Dendritic cell treated with granulocyte-macrophage colony-stimulating factor and Interleukin-4, amounts not matched to agents 40 ng/mL and 50 ng/mL, for 4 days (primary cell): ENCODE data around the gene MYL7.
"Not testable (repeated sequence)": the region's sequence is repeated elsewhere in the genome, so short reads cannot be mapped to it uniquely, and the experiment has no call there.

Experiments
- H3K27ac Mint-ChIP-seq: one replicate; pipeline ENCODE4 v1.8.0; 2022; ENCODE audit warnings: mild to moderate bottlenecking, mixed read lengths
- H3K27me3 Mint-ChIP-seq: one replicate; pipeline ENCODE4 v1.8.0; 2022; ENCODE audit warnings: mild to moderate bottlenecking, mixed read lengths
- H3K36me3 Mint-ChIP-seq: one replicate; pipeline ENCODE4 v1.8.0; 2022; ENCODE audit warnings: low read depth, mixed read lengths
- H3K4me1 Mint-ChIP-seq: one replicate; pipeline ENCODE4 v1.8.0; 2022; ENCODE audit warnings: low read depth, mixed read lengths
- H3K4me3 Mint-ChIP-seq: one replicate; pipeline ENCODE4 v1.8.0; 2022; ENCODE audit warnings: mild to moderate bottlenecking, moderate library complexity, mixed read lengths
- H3K9me3 Mint-ChIP-seq: one replicate; pipeline ENCODE4 v1.8.0; 2022; ENCODE audit warnings: mixed read lengths
- intact Hi-C: fragments of 100-400 bp; cut with micrococcal nuclease; formaldehyde crosslinking; loops from one replicate; pipeline ENCODE4 v1.15.0; 2022

Gene MYL7

DNA sequence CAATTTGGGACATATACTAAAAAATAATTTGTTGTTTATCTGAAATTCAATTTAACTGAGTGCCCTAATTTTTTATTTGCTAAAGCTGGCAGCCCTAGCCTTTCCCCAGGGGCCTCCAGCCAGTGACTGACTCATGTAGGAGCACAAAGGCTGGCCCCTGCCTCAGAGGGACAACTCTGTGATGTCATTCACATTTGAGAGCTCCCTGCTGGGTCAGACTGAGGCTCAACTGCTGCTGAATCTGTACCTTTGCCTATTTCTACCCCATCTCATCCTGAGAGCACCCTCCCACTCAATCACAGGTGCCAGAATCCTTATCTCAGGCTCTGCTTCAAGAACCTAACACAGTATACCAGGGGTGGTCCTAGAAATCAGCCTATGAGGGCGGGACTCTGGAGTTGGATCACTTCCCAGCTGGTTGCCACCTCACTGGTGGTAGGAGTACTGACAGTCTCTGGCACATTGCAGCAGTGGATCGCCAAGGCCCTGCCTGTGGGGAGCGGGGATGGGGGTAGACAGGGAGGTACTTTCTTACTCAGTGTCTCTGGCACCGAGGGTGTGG lies 36.5 kb upstream of the MYL7 start:
- no peak overlapping the region for H3K4me3 Mint-ChIP-seq
- H3K9me3 Mint-ChIP-seq = peaks cover 14% of the 10 kb centered on the region
- no peak overlapping the region for H3K27ac Mint-ChIP-seq
- peaks cover 8% of the 10 kb centered on the region for H3K27me3 Mint-ChIP-seq
- intact Hi-C loops = no loop called here
- no peaks in the 10 kb centered on the region for H3K36me3 Mint-ChIP-seq
- H3K4me1 Mint-ChIP-seq = peaks cover 6% of the 10 kb centered on the region

DNA sequence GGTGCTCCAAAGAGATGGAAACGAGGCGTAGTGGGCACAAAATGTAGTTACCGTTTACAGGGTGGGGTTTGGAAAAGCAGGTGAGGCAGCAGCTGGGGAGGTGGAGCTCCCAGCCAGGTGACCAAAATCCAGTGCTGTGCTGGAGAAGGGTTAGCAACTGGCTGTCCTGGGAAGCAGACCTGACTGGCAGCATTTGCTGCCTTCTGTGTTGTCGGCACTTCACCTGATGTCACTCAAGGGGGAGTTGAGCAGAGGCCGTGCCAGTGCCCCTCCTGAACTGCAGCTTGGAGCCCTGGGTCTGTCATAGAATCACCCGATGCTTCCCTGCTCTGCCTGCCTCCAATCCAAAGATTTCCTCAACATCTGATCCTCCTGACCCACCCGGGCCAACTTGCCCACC lies 35.4 kb upstream of the MYL7 start:
- intact Hi-C loops = no loop called here
- Mint-ChIP-seq H3K4me1 (peaks cover 6% of the 10 kb centered on the region), H3K27ac (no peak overlapping the region), H3K27me3 (peaks cover 8% of the 10 kb centered on the region), H3K36me3 (no peaks in the 10 kb centered on the region), H3K9me3 (peaks cover 11% of the 10 kb centered on the region), H3K4me3 (no peak overlapping the region)

DNA sequence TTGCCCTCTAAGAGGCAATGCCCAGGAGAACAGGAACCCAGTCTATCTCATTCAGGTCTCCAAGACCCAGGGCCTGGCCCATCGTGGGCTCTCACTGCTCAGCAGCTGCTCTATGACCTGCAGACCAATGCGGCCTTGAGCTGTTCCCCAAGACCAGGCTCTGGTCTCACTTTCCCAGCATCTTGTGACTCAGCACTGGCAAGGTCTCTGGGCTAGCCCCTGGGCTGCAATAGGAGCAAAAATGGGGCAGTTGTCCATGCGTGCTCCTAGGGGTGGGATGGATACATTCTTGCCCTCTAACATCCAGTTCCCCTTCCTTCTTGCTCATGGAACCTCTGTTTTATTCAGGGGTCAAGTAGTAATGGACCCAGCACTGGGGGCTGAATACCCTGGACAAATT lies 34.6 kb upstream of the MYL7 start:
- H3K27ac Mint-ChIP-seq = no peak overlapping the region
- H3K36me3 Mint-ChIP-seq = no peaks in the 10 kb centered on the region
- intact Hi-C loops = no loop called here
- peaks cover 6% of the 10 kb centered on the region for H3K4me1 Mint-ChIP-seq
- H3K9me3 Mint-ChIP-seq = peaks cover 11% of the 10 kb centered on the region
- peaks cover 8% of the 10 kb centered on the region for H3K27me3 Mint-ChIP-seq
- H3K4me3 Mint-ChIP-seq = no peak overlapping the region

DNA sequence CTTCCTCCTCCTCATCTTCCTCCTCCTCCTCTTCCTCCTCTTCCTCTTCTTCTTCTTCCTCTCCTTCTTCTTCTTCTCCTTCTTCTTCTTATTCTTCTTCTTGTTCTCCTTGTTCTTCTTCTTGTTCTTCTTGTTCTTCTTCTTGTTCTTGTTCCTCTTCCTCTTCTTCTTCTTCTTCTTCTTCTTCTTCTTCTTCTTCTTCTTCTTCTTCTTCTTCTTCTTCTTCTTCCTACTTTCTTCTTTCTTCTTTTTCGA lies 33.5 kb upstream of the MYL7 start:
- H3K27me3 Mint-ChIP-seq, H3K36me3 Mint-ChIP-seq, H3K27ac Mint-ChIP-seq, intact Hi-C loops, H3K4me3 Mint-ChIP-seq, H3K4me1 Mint-ChIP-seq: not testable (repeated sequence)
- peaks cover 11% of the 10 kb centered on the region for H3K9me3 Mint-ChIP-seq

DNA sequence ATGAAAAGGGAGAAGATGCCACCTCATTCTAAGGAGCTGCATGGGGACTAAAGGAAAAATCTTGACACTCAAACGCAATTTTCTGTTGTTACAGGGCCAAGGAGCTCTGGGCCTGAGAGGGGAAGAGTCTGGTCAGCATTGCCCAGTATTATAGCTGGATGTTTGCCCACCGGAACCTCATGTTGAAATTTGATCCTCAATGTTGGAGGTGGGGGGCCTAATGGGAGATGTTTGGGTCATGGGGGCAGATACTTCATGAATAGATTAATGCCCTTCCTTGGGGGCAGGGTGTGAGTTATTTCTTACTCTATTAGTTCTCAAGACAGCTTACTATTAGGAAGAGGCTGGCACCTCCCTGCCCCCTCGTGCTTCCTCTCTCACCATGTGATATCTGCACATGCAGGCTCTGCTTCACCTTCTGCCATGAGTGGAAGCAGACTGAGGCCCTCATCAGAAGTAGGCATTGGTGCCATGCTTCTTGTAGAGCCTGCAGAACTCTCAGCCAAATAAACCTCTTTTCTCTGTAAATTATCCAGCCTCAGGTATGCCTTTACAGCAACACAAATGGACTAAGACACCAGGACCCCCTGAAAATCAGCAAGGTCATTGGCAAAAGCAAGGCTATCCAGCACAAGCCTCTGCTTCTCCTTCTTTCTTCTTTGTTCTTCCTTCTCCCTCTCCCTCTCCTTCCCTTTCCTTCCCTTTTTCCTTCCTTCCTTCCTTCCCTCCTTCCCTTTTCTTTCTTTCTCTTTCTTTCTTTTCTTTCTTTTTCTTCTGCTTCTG lies 33.0 kb upstream of the MYL7 start:
- peaks cover 11% of the 10 kb centered on the region for H3K9me3 Mint-ChIP-seq
- H3K36me3 Mint-ChIP-seq = no peaks in the 10 kb centered on the region
- no peak overlapping the region for H3K27ac Mint-ChIP-seq
- intact Hi-C loops = no loop called here
- peaks cover 8% of the 10 kb centered on the region for H3K27me3 Mint-ChIP-seq
- peaks cover 6% of the 10 kb centered on the region for H3K4me1 Mint-ChIP-seq
- no peak overlapping the region for H3K4me3 Mint-ChIP-seq

DNA sequence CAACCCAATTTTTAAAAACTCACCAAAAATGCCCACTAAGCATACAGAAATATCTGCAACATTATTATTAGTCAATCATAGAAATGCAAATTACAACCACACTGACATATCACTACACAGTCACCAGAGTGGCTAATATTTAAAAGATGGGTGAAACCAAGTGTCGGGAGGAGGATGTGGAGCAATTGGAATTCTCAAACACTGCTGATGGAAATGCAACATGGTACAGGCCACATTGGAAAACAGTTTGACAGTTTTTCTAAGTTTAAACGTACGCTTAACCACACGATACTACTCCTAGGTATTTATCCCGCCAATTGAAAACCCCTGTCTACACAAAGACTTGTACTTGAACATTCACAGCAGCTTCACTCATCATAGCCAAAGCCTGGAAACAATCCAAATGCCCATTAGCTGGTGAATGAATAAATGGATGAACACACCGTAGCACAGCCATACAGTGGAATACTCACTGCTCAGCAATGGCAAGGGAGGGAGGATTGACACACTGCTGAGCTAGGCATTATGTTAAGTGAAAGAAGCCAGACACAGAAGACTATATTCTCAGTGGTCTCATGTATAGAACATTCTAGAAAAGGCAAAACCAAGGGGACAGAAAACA lies 31.8 kb upstream of the MYL7 start:
- Mint-ChIP-seq H3K9me3 (peaks cover 11% of the 10 kb centered on the region), H3K27me3 (peaks cover 8% of the 10 kb centered on the region), H3K27ac (no peak overlapping the region), H3K4me1 (peaks cover 7% of the 10 kb centered on the region), H3K36me3 (no peaks in the 10 kb centered on the region), H3K4me3 (no peak overlapping the region)
- intact Hi-C loops = no loop called here

DNA sequence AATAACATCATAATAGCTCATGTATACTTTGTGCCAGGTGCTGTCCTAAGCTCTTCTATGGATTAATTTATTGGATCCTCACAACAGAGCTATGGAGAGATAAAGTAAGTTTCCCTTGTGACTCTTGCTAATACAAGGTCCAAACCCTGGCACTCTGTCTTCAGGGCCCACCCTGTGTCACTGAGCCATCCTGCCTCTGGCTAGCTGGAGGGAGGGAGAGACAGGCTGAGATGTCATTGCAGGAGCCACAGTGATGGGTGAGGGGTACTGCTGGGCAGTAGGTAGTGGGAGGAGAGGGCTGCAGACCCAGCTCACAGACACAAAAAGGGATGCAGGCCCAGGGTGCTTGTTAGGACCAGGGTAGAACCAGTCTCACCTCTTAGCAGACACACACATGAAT lies 31.2 kb upstream of the MYL7 start:
- Mint-ChIP-seq H3K27ac (no peak overlapping the region), H3K9me3 (peaks cover 11% of the 10 kb centered on the region), H3K27me3 (peaks cover 3% of the 10 kb centered on the region), H3K4me3 (no peak overlapping the region), H3K4me1 (peaks cover 12% of the 10 kb centered on the region), H3K36me3 (no peaks in the 10 kb centered on the region)
- intact Hi-C loops = no loop called here

DNA sequence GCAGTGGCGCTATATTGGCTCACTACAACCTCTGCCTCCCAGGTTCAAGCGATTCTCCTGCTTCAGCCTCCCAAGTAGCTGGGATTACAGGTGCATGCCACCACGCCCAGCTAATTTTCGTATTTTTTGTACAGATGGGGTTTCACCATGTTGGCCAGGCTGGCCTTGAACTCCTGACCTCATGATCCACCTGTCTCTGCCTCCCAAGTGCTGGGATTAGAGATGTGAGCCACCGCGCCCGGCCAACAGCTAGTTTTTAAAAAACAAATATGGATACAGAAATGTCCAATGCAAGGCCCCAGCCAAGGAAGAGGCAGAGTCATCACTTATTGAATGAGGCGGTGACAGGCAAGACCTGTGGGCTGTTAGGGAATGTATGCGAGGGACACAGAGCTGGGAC lies 30.8 kb upstream of the MYL7 start:
- H3K4me3 Mint-ChIP-seq, intact Hi-C loops, H3K36me3 Mint-ChIP-seq, H3K27ac Mint-ChIP-seq, H3K27me3 Mint-ChIP-seq: not testable (repeated sequence)
- Mint-ChIP-seq H3K4me1 (peaks cover 14% of the 10 kb centered on the region), H3K9me3 (peaks cover 11% of the 10 kb centered on the region)

DNA sequence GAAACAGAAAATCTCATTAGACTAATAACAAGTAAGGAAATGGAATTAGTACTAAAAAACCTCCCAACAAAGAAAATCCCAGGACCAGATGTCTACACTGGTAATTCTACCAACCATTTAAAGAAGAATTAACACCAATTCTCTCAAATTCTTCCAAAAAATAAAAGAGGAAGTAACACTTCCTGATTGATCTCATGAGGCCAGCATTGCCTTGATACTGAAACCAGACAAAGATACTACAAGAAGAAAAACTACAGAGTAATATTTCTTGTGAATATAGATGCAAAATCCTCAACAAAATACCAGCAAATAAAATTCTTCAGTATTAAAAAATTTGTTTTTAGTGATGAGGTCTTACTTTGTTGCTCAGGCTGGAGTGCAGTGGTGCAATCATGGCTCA lies 26.8 kb upstream of the MYL7 start:
- Mint-ChIP-seq H3K27me3 (peaks cover 15% of the 10 kb centered on the region), H3K36me3 (no peaks in the 10 kb centered on the region), H3K9me3 (peaks cover 12% of the 10 kb centered on the region), H3K4me1 (peaks cover 8% of the 10 kb centered on the region), H3K4me3 (no peak overlapping the region), H3K27ac (peak overlapping the region; percentile 43)
- intact Hi-C loops = no loop called here

DNA sequence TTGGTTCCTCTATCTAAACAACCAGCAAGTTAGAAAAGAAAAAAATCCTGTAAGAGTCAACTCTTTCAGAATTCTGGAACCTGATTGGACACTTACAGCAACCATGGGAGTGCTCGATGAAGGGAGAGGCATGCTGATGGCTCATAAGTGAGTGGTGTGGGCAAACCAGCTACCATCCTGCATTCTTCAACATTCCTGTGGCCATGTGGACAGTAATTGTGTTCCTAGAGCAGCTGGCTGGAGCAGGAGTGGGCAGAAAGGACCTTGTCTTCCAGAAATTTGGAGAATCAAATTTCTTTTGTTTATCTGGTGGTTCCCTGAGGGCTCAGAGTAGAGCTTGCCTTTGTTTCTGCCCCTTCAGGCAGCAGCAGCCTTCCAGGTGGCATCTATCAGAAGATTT lies 22.5 kb upstream of the MYL7 start:
- Mint-ChIP-seq H3K36me3 (no peaks in the 10 kb centered on the region), H3K4me3 (no peak overlapping the region), H3K4me1 (peaks cover 8% of the 10 kb centered on the region), H3K27ac (no peak overlapping the region), H3K9me3 (peaks cover 12% of the 10 kb centered on the region), H3K27me3 (peaks cover 16% of the 10 kb centered on the region)
- intact Hi-C loops = no loop called here

DNA sequence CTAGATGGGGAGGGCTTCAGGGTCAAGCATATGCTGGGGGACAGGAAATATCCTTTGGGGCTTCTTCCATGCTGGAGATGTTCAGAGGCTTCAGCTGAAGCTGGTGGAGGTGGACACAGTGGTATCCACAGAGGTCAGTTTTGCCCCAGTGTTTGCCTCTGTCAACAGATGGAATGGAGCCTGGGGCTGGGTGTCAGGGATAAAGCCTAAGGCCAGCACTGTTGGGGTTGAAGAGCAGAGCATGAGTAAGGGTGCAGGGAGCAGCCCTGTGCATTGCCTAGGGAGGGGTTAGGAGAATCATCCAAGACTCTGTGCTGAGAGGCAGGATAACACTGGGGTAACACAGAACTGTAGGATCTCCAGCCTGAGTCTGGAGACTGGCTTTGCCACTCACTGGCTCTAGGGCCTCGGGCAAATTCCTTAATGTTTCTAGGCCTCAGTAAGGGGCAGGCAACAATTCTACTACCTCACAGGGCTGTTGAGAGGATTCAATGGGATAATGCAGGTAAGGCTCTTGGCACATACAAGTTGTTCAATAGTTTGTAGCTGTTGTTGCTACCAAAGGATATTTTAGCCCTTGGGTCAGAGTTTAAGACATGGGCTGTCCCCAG lies 21.8 kb upstream of the MYL7 start:
- no peak overlapping the region for H3K4me3 Mint-ChIP-seq
- peaks cover 7% of the 10 kb centered on the region for H3K4me1 Mint-ChIP-seq
- intact Hi-C loops = no loop called here
- no peak overlapping the region for H3K27ac Mint-ChIP-seq
- peaks cover 16% of the 10 kb centered on the region for H3K27me3 Mint-ChIP-seq
- no peaks in the 10 kb centered on the region for H3K36me3 Mint-ChIP-seq
- peaks cover 12% of the 10 kb centered on the region for H3K9me3 Mint-ChIP-seq

DNA sequence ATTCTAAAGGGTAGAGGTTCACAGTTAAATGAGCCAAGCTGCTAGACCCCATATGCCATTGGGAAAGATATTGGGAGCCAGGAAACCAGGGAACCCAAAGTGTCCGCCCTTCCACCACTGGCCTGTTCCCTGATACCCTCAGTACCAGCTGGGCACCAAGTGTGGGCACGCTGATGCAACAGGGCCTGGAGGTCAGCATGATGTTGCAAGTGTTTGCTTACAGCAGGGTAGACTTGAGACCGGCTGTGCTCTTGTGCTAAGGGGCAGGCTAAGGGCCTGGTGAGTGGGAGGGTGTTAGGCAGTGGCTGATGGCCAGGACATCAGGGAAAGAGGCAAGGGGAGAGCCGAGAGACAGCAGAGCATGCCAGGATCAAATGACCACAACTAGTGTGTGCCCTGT lies 21.0 kb upstream of the MYL7 start:
- peaks cover 16% of the 10 kb centered on the region for H3K27me3 Mint-ChIP-seq
- no peaks in the 10 kb centered on the region for H3K4me1 Mint-ChIP-seq
- no peak overlapping the region for H3K4me3 Mint-ChIP-seq
- peaks cover 12% of the 10 kb centered on the region for H3K9me3 Mint-ChIP-seq
- H3K27ac Mint-ChIP-seq = no peak overlapping the region
- intact Hi-C loops = no loop called here
- H3K36me3 Mint-ChIP-seq = no peaks in the 10 kb centered on the region

DNA sequence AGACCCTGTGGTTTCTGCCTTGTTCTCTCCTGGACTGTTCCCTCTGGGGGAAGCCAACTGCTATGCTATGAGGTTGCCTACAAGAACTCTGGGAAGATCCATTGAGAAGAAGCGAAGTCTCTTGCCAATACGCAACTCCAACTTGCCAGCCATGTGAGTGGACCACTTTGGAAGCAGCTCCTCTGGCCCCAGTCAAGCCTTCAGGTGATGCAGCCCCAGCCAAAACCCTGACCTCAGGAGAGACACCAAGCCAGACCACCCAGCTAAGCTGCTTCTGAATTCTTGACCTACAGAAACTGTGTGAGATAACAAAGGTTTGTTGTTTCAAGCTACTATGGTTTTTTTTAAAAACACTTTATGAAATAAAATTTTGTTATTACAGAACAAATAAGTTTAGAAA lies 20.2 kb upstream of the MYL7 start:
- Mint-ChIP-seq H3K9me3 (peaks cover 12% of the 10 kb centered on the region), H3K4me3 (no peak overlapping the region), H3K36me3 (no peaks in the 10 kb centered on the region), H3K4me1 (no peaks in the 10 kb centered on the region), H3K27ac (no peak overlapping the region), H3K27me3 (peaks cover 16% of the 10 kb centered on the region)
- intact Hi-C loops = no loop called here

DNA sequence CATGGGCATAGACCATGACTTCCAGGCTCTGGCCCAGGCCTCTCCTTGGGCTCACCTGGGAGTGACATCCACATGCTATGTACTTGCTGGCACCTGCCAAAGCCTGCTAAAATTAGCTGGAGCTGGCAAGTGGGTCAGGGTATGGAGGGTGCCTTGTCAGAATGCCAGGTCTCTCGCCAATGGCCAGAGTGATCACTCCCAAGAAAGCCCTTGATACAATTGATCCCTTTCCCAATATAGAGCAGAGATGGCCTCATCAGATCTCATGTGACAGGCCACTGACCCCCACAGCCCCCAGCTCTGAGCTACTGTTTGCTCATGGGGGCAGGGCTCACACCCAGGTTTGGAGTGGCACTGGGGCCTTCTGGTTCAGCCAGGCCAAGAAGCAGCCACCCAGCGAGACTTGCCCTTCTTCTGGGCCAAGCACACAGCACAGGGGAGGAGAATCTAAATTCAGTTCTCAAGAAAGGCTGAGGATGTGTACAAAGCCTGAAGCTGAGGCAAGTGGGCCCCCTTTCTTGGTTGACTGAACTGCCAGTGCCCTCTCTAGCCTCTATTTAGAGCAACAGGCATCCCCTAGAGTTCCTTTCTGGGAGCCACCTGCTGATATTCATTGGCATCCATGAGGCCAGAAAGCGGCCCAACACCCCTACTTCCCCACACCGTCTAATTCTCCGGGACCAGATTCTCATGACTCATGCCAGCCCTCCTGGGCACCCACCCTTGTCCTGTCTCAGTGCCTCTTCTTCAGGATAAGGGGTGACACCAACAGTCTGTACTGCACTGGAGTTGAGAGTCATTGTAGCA lies 18.9 kb upstream of the MYL7 start:
- Mint-ChIP-seq H3K27ac (no peak overlapping the region), H3K4me3 (no peak overlapping the region), H3K27me3 (peaks cover 13% of the 10 kb centered on the region), H3K9me3 (peaks cover 12% of the 10 kb centered on the region), H3K4me1 (no peaks in the 10 kb centered on the region), H3K36me3 (no peaks in the 10 kb centered on the region)
- intact Hi-C loops = no loop called here
